Measurements from ENCODE around the gene GCNT2.
"Not testable (repeated sequence)": the region's sequence is repeated elsewhere in the genome, so short reads cannot be mapped to it uniquely, and the experiment has no call there.

Gene GCNT2

DNA sequence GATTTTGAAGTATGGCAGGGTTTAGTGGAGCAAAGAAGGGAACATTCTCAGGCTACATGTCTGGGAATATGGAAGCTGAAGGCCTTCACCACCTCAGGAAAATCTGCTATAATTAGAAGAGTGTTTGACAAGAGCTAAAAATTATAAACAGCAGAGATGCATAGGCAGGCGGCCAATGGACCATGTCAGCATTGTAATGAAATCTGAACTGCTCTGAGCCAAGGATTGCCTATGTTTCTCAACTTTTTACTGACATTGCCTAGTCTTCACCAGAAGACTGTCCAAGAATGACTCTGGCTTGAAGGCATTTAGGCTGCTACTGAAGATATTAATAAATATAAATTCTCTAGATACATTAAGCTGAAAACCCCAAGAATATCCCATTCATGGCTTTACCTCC is 89.1 kb downstream of the GCNT2 start:
- no peak for DNase-seq (ENCODE audit: low read depth)

DNA sequence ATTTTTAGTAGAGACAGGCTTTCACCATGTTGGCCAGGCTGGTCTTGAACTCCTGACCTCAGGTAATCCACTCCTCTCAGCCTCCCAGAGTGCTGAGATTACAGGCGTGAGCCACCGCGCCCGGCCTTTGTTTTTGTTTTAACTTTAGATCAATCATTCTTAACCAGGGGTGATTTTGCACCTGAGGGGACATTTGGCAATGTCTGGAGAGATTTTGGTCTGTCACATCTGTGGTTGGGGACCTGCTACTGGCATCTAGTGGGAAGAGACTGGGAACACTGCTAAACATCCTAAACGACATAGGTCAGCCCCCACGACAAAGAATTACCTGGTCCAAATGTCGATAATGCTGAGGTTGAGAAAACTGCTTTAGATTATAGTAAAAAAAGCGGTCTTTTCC is 91.0 kb downstream of the GCNT2 start:
- no peak for DNase-seq (ENCODE audit: low read depth)

DNA sequence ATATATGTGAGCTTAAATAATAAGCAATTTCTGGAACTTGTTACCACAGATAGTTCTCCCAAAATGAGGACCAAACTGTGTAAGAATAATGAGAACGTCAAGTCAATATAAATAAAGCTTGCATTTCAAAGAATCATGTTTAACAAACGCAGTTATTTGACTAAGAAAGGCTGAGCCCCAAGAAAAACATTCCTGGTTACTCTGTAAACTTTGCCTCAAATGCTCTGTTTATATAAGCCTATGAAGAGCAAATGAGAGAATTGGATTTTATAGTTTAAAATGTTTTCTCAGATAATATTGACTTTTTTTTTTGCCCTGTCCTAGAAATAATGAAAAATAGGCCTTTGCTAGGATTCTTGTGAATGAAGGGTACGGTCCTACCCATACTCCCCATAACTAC is 91.9 kb downstream of the GCNT2 start:
- no peak for DNase-seq (ENCODE audit: low read depth)

DNA sequence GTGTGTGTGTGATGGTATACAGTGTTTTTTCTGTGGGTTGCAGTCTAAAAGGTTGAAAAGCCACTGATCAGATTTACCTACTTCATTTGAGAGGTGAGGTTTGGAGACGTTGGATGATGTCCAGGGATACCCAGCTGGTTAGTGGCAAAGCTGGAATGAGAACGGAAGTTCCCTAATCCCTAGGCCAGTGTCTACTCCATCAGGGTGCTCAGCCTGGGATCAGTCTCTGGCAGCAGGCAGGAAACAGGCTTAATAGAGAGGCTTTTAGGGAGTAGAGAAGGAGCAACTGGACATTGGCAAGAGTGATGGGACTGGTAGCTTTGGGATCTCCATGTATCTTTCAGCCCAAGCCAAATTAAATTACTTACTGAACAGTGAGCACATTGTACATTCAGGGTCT is 92.6 kb downstream of the GCNT2 start:
- DNase-seq (ENCODE audit: low read depth): no peak

DNA sequence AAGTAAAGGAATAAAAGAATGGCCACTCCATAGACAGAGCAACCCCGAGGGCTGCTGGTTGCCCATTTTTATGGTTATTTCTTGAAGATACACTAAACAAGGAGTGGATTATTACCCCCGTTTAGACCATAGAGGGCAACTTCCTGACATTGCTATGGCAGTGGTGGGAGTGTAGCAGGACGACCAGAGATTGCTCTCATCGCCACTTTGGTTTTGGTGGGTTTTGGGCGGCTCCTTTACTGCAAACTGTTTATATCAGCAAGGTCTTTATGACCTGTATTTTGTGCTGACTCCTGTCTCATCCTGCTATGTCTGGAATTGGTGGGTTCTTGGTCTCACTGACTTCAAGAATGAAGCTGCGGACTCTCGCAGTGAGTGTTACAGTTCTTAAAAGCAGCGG is 94.5 kb downstream of the GCNT2 start:
- no peak for DNase-seq (ENCODE audit: low read depth)

DNA sequence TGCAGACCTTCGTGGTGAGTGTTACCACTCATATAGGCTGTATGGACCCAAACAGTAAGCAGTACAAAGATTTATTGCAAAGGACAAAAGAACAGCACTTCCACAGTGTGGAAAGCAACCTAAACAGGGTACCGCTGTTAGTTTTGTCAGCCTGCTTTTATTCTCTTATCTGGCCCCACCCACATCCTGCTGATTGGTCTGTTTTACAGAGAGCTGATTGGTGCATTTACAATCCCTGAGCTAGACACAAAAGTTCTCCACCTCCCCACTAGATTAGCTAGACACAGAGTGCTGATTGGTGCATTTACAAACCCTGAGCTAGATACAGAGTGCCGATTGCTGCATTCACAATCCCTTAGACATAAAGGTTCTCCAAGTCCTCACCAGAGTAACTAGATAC is 95.1 kb downstream of the GCNT2 start:
- not testable (repeated sequence) for DNase-seq (ENCODE audit: low read depth)

DNA sequence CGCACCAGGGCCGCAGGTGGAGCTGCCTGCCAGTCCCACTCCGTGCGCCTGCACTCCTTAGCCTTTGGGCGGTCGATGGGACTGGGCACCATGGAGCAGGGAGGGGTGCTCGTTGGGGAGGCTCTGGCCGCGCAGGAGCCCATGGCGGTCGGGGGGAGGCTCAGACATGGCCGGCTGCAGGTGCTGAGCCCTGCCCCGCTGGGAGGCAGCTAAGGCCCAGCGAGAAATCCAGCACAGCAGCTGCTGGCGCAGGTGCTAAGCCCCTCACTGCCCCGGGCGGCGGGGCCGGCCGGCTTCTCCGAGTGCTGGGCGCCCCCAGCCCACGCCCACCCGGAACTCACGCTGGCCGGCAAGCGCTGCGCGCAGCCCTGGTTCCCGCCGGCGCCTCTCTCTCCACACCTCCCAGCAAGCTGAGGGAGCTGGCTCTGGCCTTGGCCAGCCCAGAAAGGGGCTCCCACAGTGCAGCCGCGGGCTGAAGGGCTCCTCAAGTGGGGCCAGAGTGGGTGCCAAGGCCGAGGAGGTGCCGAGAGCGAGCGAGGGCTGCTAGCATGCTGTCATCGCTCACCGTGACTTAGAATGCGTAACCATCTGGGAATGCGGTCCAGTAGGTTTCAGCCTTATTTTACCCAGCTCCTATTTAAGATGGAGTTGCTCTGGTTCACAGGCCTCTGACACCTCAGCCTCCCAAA is 96.0 kb downstream of the GCNT2 start:
- no peak for DNase-seq (ENCODE audit: low read depth)

DNA sequence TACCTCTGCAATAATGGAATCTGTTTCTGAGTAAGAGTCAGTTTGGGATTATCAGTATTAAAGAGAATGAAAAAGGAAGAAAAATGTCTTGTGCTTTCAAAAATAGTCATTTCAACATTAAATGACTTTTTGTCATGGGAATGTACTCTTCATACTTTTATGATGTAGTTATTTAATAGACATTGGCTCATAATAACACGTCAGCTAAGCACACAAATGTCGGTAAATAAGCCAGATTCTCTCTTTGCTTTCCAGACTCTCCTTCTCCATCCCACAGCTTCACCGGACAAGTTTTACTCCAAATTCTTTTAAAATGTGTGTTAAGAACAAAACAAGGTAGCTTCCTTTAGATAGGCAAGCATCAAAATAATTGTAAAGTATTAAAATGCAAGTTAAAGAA is 97.3 kb downstream of the GCNT2 start:
- DNase-seq (ENCODE audit: low read depth): no peak

DNA sequence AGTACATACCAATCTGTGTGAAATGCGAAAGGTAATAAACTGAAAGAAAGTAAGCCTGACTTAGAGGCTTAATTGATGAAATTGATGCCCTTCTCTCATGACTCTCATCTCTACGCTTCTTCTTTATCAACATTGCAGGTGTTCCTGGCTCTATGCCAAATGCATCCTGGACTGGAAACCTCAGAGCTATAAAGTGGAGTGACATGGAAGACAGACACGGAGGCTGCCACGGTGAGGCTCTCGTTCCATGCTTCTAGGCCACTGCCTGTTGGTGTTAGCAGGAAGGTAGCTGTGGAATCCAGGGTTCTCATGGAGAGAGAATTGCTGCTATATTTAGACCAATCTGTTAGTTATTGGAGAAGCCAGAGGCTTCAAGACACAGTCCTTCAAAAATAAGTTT is 100.1 kb downstream of the GCNT2 start:
- DNase-seq (ENCODE audit: low read depth): no peak

DNA sequence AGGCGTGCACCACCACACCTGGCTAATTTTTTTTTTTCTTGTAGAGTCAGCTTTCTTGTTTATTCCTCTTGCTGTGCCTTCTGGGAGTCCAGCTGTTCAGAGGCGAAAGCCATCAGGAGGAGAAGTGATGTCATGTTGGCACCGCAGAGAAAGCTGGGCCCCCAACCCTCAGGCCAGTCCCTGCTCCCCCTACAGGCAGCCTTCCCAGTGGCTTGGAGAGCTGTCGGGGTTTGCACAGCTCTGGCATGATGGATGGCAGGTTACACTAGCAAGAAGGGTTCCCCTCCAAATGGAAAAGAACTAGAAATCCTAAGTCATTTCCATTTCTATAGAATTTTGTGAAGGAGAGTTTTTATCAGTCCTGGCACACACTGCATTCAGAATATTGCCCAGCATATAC is 100.7 kb downstream of the GCNT2 start:
- no peak for DNase-seq (ENCODE audit: low read depth)

DNA sequence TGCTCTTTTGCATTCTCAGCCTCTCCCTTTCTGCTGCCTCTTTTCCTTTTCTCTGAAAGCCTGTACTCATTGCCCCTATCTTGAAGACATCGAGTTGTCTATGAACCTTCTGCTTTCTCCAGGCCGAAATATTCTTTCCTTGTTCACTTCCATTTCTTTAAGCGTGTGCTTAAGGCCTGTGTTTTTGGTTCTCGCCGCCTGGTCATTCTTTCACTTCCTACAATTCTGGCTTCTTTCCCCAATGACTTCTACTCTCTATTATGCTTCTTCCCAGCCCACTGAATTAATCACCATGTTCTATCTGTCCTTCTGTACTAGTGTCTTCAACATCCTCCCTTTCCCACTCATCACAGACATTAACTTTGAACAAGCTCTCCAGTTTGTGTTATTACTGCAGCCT is 103.7 kb downstream of the GCNT2 start:
- no peak for DNase-seq (ENCODE audit: low read depth)

DNA sequence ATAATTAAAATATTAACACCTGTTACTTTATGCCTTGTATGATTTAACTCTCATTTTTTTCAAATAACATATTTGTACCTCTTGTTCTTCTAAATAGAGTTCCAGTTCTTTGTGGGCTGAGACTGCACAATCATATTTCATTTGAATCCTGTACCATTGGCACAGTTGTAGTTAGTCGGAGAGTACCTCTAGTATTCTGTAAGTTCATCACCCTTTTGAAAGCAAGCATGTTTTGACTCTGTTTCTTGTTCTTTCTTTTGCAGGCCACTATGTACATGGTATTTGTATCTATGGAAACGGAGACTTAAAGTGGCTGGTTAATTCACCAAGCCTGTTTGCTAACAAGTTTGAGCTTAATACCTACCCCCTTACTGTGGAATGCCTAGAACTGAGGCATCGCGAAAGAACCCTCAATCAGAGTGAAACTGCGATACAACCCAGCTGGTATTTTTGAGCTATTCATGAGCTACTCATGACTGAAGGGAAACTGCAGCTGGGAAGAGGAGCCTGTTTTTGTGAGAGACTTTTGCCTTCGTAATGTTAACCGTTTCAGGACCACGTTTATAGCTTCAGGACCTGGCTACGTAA is 105.1 kb downstream of the GCNT2 start:
- no peak for DNase-seq (ENCODE audit: low read depth)

DNA sequence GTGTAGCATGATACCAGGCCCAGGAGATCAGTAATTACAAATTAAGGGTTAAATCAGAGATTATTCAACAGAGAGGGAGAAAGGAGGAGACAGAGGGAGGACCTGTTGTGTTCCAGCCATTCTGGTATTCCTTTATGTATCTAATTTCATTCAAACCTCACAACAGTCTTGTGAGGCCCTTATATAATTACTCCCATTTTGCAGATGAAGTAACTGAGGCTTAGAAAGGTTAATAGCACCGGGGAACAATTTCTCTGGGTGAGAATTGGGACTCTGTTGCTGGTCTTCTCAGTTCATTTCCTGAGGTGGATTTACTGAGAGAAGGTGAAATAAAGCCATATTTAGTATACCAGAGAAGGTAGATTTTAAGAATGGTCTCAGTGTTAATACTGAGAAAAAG is 106.6 kb downstream of the GCNT2 start:
- no peak for DNase-seq (ENCODE audit: low read depth)

DNA sequence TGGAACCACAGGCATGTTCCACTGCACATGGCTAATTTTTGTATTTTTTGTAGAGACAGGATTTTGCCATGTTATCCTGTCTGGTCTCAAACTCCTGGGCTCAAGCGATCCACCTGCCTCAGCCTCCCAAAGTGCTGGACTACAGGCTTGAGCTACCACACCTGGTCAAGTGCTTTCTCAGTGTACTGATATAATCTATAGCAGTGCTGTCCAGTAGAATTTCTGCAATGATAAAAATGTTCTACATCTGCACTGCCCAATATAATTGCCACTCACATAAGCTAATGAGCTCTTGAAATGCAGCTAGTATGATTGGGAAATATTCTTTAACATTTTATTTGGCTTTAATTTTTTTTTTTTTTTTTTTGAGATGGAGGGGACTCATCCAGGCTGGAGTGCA is 109.0 kb downstream of the GCNT2 start:
- no peak for DNase-seq (ENCODE audit: low read depth)

DNA sequence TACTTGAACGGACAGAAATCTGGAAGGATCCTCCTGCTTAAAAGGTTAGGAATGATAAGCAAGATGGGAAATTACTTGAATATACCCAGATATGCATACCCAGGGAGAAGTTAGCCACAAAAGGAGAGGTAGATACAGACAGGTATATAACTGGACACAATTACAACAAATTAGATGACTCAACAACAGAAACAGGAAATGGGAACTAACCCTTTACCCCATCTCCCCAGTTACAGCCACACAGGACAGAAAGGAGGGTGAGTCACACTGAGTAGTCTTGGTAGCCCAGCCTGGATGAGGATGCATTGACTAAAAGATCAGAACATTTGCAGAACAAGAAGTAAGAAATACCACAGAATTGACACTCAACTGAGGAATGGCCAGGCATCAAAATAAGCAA is 112.1 kb downstream of the GCNT2 start:
- peak; percentile 97 for DNase-seq (ENCODE audit: low read depth)

DNA sequence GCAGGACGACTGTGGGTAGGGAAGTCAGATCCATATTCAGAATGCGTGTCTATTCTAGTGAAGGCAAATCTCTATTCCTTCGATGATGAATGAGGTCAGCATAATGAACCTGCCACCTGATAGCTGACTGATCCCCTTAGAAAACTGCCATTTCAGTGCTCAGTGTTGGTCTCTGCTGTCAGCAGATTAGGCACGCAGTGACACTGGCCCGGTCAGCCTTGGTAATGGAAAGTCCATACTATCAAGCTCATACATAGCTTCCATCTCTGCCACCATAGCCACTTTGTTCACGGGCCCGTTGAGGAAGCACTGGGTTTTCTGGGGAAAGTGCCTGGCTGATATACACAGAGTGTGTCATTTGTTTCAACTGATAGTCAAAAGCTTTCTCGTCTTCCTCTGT is 119.3 kb downstream of the GCNT2 start:
- DNase-seq (ENCODE audit: low read depth): no peak

DNA sequence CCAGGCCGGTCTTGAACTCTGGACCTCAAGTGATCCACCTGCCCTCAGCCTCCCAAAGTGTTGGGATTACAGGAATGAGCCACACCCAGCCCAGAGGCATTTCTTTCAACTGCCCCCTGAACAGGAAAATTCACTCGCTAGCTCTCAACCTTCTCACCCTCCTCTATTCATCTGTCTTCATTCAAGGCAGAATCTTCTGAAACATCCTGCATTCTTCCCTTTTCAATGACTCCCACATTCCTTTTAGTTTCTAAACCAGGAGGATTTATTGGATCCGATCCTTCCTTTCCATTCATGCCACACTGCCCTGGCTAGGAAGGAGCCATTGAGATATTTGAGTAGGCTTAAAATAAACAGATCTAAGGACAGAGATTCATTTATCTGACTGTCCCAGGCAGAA is 120.4 kb downstream of the GCNT2 start:
- DNase-seq (ENCODE audit: low read depth): no peak

DNA sequence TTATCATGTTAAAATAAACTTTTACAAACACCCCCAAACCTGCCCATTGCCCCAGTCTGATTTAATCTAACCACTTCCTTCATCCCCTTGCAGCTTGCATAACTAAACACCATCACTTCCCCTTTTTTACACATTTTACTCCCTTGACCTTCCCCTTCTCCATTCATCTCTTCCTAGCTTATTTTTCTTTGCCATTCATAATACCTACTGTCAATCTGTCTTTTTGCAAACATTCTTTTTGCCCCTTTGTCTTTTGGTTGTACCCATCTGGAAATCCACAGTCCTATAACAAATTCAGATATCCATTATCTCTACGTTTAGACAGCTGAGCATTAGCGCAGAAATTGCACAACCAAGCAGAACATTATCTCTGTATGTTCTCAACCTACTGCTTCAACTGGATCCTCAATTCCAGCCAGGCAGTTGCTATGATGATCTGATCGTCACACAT is 122.1 kb downstream of the GCNT2 start:
- no peak for DNase-seq (ENCODE audit: low read depth)

DNA sequence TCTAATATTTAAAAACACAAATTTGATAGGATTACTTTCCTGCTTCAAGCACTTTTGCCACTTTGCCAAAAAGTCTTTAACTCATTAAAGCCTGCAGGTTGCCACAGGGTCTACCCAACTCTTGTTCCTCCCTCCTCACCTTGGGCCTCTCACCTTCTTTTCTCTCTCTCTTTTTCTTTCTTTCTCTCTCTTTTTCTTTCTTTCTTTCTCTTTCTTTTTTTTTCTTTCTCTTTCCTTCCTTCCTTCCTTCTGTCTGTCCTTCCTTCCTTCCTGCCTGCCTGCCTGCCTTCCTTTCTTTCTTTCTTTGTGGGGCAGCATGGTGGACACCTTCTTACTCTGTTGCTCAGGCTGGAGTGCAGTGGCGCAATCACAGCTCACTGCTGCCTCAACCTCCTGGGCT is 123.1 kb downstream of the GCNT2 start:
- DNase-seq (ENCODE audit: low read depth): no peak

DNA sequence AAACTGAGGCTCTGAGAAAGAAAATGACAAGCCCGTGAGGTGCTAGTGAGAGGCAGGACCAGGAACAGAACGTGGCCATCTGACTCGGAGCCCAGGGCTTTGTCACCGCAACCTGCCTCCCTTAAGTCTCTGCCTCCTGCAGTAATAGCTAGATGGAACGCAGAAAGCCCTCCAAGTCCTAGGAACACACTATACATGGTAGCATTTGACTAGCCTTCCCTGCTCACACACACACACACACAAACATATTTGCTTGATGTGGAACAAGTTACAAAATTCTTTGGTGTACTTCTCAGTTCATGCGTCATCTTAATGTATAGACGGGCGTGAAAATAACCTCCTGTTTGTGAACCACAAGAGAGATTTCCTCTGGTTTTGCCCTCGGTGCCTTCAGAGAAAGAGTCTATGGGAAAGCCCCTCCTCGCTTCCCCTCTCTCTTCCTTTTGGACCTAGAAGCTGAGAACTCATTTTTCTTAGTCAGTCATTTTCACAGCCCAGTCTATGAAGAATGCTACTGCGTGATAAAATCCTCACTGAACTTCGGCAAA is 134.4 kb downstream of the GCNT2 start:
- no peak for DNase-seq (ENCODE audit: low read depth)

DNA sequence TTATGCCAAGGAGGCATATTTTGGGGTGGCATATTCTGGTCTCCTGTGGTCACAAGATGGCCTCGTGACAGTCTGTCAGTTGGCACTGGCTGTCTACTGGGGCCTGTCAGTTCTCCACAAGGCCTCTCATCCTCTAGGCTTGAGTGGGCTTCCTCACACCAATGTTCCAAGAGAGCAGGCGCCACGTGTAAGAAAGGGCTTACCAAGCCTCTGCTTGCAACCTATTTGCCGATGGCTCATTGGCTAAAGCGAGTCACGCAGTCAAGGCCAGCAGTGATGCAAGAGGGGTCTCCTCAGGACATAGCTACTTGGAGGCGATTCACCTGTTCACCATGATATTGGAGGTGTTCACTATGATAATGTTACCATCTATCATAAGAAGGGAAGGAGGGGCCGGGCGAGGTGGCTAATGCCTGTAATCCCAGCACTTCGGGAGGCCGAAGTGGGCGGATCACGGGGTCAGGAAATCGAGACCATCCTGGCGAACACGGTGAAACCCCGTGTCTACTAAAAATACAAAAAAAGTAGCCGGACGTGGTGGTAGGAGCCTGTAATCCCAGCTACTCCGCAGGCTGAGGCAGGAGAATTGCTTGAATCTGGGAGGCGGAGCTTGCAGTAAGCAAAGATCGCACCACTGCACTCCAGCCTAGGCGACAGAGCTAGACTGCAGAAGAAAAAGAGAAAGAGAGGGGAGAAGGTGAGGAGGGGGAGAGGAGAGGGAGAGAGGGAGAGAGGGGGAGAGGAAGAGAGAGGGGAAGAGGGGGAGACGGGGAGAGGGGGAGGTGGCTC is 138.0 kb downstream of the GCNT2 start:
- DNase-seq (ENCODE audit: low read depth): no peak

DNA sequence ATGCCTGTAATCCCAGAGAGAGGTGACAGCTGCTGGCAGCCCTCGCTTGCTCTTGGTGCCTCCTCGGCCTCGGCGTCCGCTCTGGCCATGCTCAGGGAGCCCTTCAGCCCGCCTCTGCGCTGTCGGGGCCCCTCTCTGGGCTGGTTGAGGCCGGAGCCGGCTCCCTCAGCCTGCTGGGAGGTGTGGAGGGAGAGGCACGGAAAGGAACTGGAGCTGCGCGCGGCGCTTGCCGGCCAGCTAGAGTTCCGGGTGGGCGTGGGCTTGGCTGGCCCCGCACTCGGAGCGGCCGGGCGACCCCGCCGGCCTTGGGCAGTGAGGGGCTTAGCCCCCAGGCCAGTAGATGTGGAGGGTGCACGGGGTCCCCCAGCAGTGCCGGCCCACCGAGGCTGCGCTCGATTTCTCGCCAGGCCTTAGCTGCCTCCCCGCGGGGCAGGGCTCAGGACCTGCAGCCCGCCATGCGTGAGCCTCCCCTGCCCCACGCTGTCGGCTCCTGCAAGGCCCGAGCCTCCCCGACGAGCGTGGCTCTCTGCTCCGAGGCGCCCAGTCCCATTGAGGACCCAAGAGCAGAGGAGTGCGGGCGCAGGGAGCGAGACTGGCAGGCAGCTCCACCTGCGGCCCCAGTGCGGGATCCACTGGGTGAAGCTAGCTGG is 138.7 kb downstream of the GCNT2 start:
- DNase-seq (ENCODE audit: low read depth): no peak
